Stomach (tissue), 4 donors: ENCODE results near the gene LIMA1.

ENCODE experiments used
- CTCF ChIP-seq, 7 experiments: fragments of 450-650 bp in 4 of 7; fragments of 200-600 bp in 3 of 7; sonication (generic) in 3 of 7; IDR thresholded peaks; one replicate each; pipeline ENCODE4 v1.5.1; 2016 to 2019; ENCODE audit warnings: antibody characterized with exemption in 7 of 7, control low read depth in 2 of 7, mild to moderate bottlenecking in 1 of 7
- POLR2A ChIP-seq, 4 donors: fragments of 450-650 bp; IDR thresholded peaks; one replicate each; pipeline ENCODE4 v1.6.1; 2016; ENCODE audit warnings: antibody characterized with exemption in 4 of 4, control low read depth in 2 of 4, mild to moderate bottlenecking in 1 of 4, moderate library complexity in 1 of 4
- POLR2AphosphoS5 ChIP-seq, 3 donors: sonication (generic); formaldehyde crosslinking; IDR thresholded peaks; one replicate each; pipeline ENCODE4 v1.6.1; 2016; ENCODE audit warnings: antibody characterized with exemption in 3 of 3

DNA sequence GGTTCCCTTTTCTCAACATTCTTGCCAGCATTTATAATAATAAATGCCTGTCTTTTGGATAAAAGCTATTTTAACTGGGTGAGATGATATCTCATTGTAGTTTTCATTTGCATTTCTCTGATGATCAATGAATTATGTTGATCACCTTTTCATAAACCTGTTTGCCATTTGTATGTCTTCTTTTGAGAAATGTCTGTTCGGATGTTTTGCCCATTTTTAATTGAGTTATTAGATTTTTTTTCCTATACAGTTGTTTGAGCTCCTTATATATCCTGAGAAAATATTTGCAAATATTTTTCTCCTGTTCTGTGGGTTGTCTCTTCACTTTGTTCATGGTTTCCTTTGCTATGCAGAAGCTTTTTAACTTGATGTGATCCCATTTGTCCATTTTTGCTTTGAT lies 8.1 kb upstream of the LIMA1 start:
- TF ChIP-seq POLR2A (IDR thresholded peaks at IDR 0.05) (no peak), CTCF (IDR thresholded peaks at IDR 0.05) (no peak), POLR2AphosphoS5 (IDR thresholded peaks at IDR 0.05) (no peak)
